OCI-LY3 (cell line): ENCODE results near the gene MED28.
A peak's percentile ranks its signal among the peaks of the same experiment; 100 is the strongest.

Experiments used
- H2AFZ ChIP-seq: fragments of 200-600, 300-600 bp; shearing (Covaris generic); 2 replicates; pipeline ENCODE4 v1.6.0; 2014; ENCODE audit warnings: antibody characterized with exemption, low read depth, low read length
- H3K27ac ChIP-seq: fragments of 200-600, 300-600 bp; sonication (generic); 2 replicates; pipeline ENCODE4 v1.5.1; 2014; ENCODE audit warnings: mild to moderate bottlenecking, low read length, moderate library complexity, mixed read lengths
- H3K27me3 ChIP-seq: fragments of 200-600, 300-600 bp; sonication (generic); 2 replicates; pipeline ENCODE4 v1.6.1; 2014; ENCODE audit warnings: low read depth, low read length, mixed read lengths
- H3K36me3 ChIP-seq: fragments of 200-600, 300-600 bp; sonication (generic); replicated peaks from 2 replicates; pipeline ENCODE3; 2014; ENCODE audit warnings: low read depth, low read length, mixed read lengths
- H3K4me1 ChIP-seq: fragments of 300-600, 200-600 bp; sonication (generic); 2 replicates; pipeline ENCODE4 v1.6.1; 2014; ENCODE audit warnings: low read length, mixed read lengths
- H3K4me2 ChIP-seq: fragments of 200-600, 300-600 bp; sonication (generic); 2 replicates; pipeline ENCODE4 v1.6.1; 2014; ENCODE audit warnings: low read length, mixed read lengths
- H3K4me3 ChIP-seq: fragments of 300-600, 200-600 bp; sonication (generic); 2 replicates; pipeline ENCODE4 v1.5.1; 2014; ENCODE audit warnings: antibody characterized with exemption, mild to moderate bottlenecking, low read length, moderate library complexity
- H3K79me2 ChIP-seq: fragments of 300-600, 200-600 bp; shearing (Covaris generic); 2 replicates; pipeline ENCODE4 v1.6.1; 2014; ENCODE audit warnings: mild to moderate bottlenecking, low read length, mixed read lengths
- H3K9ac ChIP-seq: fragments of 300-600, 200-600 bp; shearing (Covaris generic); 2 replicates; pipeline ENCODE4 v1.6.0; 2014; ENCODE audit warnings: mild to moderate bottlenecking, low read length, moderate library complexity
- H3K9me3 ChIP-seq: fragments of 200-600, 300-600 bp; shearing (Covaris generic); 2 replicates; pipeline ENCODE4 v1.6.1; 2014; ENCODE audit warnings: low read length, mixed read lengths; ENCODE audit not compliant: insufficient read depth
- H4K20me1 ChIP-seq: fragments of 200-600, 300-600 bp; sonication (generic); 2 replicates; pipeline ENCODE4 v1.6.1; 2016; ENCODE audit warnings: low read length, mixed read lengths; ENCODE audit not compliant: insufficient read depth
- EZH2phosphoT487 ChIP-seq: fragments of 200-600 bp; shearing (Covaris generic); IDR thresholded peaks from 2 replicates; pipeline ENCODE4 v1.6.1; 2018; ENCODE audit warnings: antibody characterized with exemption, mixed run types, low read depth
- TF ChIP-seq, protein P1 (sequence below): fragments of 200-600, 300-600 bp; sonication (generic); IDR thresholded peaks from 2 replicates; pipeline ENCODE4 v1.5.1; 2014; ENCODE audit warnings: antibody characterized with exemption, low read length, low read depth

The MED28 gene

DNA sequence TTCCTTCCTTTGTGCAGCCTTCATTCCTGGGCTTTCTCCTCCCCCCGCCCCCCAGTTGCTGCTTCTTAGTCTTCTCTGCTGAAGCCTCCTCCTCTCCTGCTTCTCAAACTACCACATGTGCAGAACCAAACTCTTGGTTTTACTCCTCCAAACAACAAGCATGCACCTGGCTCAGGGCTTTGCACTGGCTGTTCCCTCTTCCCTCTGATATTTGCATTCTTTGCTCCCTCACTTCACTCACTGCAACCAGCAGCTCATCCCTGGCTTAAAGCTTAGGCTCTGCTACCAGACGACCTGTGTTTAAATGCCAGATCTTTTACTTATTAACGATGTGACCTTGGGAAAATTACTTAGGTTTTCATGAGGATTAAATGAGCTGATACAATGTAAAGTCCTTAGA lies 51.4 kb downstream of the MED28 start:
- Histone ChIP-seq H3K4me1 (peaks cover 46% of the 10 kb centered on the region), H3K9ac (no peak overlapping the region), H3K4me3 (0 out of 2 replicates have a peak overlapping the region, but pooled peaks have one; percentile 46), H4K20me1 (no peaks in the 10 kb centered on the region), H2AFZ (no peak overlapping the region), H3K27me3 (no peaks in the 10 kb centered on the region), H3K4me2 (peak overlapping the region; percentile 69), H3K79me2 (no peaks in the 10 kb centered on the region), H3K9me3 (no peaks in the 10 kb centered on the region), H3K27ac (peak overlapping the region; percentile 60), H3K36me3 (no peaks in the 10 kb centered on the region)
- no peak for TF ChIP-seq EZH2phosphoT487
- TF ChIP-seq, protein P1, sequence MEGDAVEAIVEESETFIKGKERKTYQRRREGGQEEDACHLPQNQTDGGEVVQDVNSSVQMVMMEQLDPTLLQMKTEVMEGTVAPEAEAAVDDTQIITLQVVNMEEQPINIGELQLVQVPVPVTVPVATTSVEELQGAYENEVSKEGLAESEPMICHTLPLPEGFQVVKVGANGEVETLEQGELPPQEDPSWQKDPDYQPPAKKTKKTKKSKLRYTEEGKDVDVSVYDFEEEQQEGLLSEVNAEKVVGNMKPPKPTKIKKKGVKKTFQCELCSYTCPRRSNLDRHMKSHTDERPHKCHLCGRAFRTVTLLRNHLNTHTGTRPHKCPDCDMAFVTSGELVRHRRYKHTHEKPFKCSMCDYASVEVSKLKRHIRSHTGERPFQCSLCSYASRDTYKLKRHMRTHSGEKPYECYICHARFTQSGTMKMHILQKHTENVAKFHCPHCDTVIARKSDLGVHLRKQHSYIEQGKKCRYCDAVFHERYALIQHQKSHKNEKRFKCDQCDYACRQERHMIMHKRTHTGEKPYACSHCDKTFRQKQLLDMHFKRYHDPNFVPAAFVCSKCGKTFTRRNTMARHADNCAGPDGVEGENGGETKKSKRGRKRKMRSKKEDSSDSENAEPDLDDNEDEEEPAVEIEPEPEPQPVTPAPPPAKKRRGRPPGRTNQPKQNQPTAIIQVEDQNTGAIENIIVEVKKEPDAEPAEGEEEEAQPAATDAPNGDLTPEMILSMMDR = no peak

DNA sequence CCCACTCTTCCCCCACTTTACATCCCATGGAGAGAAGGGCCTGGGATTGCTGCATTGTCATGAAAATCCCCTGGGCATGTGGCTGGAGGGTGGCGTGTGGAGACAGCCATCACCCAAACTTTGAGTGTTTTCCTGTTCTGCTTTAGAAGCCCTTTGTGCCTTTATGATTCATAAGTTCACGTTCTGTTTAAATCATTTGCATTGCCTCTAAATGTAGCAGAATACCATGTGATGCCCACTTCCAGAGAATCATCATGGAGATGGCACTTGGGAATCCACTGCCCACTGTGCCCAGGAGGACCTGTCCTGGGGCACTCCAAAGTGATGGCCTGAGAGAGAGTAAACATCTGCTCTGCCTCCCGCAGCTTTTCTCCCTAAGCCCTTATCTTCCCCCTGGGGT lies 52.8 kb downstream of the MED28 start:
- Histone ChIP-seq H3K27ac (peak overlapping the region; percentile 55), H3K36me3 (peaks cover 2% of the 10 kb centered on the region), H3K4me3 (peak overlapping the region; percentile 18; the same call in 1 of the 2 replicates), H3K4me2 (peak overlapping the region; percentile 56), H2AFZ (no peak overlapping the region), H4K20me1 (no peaks in the 10 kb centered on the region), H3K9me3 (no peaks in the 10 kb centered on the region; the same call in 1 of the 2 replicates), H3K79me2 (no peaks in the 10 kb centered on the region), H3K9ac (no peak overlapping the region), H3K4me1 (peaks cover 46% of the 10 kb centered on the region), H3K27me3 (no peaks in the 10 kb centered on the region)
- TF ChIP-seq, protein P1 = no peak
- TF ChIP-seq EZH2phosphoT487 = no peak

DNA sequence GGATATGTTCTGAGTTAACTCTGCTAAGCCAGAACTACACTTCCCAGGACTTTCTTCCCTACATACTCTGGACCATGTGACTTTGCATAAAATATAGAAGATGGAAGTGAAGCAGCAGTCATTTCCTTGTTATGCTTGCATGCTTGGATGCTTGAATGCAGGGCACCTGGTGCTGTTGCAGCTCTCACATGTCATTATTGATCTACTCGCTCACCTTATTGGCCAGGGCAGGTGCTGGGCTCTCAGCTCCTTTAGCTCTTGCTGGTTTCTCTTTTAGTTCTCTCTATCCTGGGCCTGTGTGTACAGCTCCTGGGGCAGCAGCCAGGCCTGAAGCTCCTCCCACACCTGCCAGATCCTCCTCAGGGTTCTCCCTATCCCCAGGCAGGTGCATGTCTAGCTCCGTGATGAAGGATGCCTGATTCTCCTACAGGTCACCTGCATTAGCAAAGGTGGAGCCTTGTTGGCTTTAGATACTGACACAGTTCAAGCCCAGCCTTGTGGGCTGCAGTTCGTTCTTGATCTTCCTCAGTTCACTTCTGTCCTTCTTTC lies 53.3 kb downstream of the MED28 start:
- Histone ChIP-seq H2AFZ (no peak overlapping the region), H3K27ac (peak overlapping the region; percentile 55), H3K4me1 (peaks cover 46% of the 10 kb centered on the region), H3K79me2 (no peaks in the 10 kb centered on the region), H3K4me2 (peak overlapping the region; percentile 56), H4K20me1 (no peaks in the 10 kb centered on the region), H3K27me3 (no peaks in the 10 kb centered on the region), H3K4me3 (peak overlapping the region; percentile 18), H3K9ac (no peak overlapping the region), H3K9me3 (no peaks in the 10 kb centered on the region; the same call in 1 of the 2 replicates), H3K36me3 (peaks cover 2% of the 10 kb centered on the region)
- TF ChIP-seq, protein P1 = no peak

DNA sequence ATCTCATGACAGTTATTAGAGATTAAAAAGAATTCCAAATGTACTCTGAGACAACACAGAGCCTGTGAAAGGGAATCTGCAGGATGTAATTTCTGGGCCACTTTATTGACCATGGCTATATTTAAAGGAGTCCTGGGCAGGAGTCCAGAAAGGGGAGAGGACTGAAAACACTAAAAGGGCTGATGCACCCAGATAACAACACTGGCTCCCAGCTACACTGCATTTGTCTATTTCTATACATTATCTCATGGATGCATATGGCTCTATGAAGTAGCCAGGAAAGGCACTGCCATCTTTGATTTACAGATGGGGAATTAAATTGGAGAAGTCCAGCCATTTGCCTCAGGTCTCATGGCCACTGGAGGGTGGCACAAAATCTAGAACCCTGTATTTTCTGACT lies 56.0 kb downstream of the MED28 start:
- Histone ChIP-seq H3K9ac (no peak overlapping the region), H3K4me2 (no peak overlapping the region), H3K4me1 (peaks cover 29% of the 10 kb centered on the region), H3K4me3 (no peak overlapping the region), H4K20me1 (no peaks in the 10 kb centered on the region), H3K36me3 (peaks cover 2% of the 10 kb centered on the region), H3K9me3 (no peaks in the 10 kb centered on the region; the same call in 1 of the 2 replicates), H3K79me2 (no peaks in the 10 kb centered on the region), H3K27me3 (no peaks in the 10 kb centered on the region), H2AFZ (no peak overlapping the region), H3K27ac (no peak overlapping the region)
- TF ChIP-seq EZH2phosphoT487 = no peak
- TF ChIP-seq, protein P1 = no peak
